ENCODE data around the gene TSPAN8. TPM values are rescaled to one million over a fixed set of nuclear protein-coding genes. Genes with fewer than 3 reads are reported as not detected.

TSPAN8 gene
- total and polyA plus RNA-seq, 9 of the 15 experiments (the other 6 are each of a cell fraction or from before 2014, with no cell fraction given), result 0.11 to 0.55 (median 0.25) TPM; not detected in 2

GRCh38 chr12:71157601-71158233, at the start of gene TSPAN8 (continued):
- TF ChIP-seq HBP1 (CRISPR knock-in tag; IDR thresholded peaks at IDR 0.05) (no peak), ATF1 (CRISPR knock-in tag; IDR thresholded peaks at IDR 0.05) (no peak), ATF1 (tag; IDR thresholded peaks at IDR 0.05) (no peak), MYC (IDR thresholded peaks at IDR 0.05; ENCODE audit: low read depth, low read length) (no peak), MYC (CRISPR knock-in tag; IDR thresholded peaks at IDR 0.05; ENCODE audit: borderline replicate concordance, low read depth) (no peak), MEF2D (tag; conservative IDR thresholded peaks at IDR 0.05; ENCODE audit: low read depth) (no peak), GTF2E2 (tag; IDR thresholded peaks at IDR 0.05) (no peak)
- TF ChIP-seq, protein P1, sequence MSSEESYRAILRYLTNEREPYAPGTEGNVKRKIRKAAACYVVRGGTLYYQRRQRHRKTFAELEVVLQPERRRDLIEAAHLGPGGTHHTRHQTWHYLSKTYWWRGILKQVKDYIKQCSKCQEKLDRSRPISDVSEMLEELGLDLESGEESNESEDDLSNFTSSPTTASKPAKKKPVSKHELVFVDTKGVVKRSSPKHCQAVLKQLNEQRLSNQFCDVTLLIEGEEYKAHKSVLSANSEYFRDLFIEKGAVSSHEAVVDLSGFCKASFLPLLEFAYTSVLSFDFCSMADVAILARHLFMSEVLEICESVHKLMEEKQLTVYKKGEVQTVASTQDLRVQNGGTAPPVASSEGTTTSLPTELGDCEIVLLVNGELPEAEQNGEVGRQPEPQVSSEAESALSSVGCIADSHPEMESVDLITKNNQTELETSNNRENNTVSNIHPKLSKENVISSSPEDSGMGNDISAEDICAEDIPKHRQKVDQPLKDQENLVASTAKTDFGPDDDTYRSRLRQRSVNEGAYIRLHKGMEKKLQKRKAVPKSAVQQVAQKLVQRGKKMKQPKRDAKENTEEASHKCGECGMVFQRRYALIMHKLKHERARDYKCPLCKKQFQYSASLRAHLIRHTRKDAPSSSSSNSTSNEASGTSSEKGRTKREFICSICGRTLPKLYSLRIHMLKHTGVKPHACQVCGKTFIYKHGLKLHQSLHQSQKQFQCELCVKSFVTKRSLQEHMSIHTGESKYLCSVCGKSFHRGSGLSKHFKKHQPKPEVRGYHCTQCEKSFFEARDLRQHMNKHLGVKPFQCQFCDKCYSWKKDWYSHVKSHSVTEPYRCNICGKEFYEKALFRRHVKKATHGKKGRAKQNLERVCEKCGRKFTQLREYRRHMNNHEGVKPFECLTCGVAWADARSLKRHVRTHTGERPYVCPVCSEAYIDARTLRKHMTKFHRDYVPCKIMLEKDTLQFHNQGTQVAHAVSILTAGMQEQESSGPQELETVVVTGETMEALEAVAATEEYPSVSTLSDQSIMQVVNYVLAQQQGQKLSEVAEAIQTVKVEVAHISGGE (CRISPR knock-in tag; IDR thresholded peaks at IDR 0.05), result no peak
- TF ChIP-seq, protein P2, sequence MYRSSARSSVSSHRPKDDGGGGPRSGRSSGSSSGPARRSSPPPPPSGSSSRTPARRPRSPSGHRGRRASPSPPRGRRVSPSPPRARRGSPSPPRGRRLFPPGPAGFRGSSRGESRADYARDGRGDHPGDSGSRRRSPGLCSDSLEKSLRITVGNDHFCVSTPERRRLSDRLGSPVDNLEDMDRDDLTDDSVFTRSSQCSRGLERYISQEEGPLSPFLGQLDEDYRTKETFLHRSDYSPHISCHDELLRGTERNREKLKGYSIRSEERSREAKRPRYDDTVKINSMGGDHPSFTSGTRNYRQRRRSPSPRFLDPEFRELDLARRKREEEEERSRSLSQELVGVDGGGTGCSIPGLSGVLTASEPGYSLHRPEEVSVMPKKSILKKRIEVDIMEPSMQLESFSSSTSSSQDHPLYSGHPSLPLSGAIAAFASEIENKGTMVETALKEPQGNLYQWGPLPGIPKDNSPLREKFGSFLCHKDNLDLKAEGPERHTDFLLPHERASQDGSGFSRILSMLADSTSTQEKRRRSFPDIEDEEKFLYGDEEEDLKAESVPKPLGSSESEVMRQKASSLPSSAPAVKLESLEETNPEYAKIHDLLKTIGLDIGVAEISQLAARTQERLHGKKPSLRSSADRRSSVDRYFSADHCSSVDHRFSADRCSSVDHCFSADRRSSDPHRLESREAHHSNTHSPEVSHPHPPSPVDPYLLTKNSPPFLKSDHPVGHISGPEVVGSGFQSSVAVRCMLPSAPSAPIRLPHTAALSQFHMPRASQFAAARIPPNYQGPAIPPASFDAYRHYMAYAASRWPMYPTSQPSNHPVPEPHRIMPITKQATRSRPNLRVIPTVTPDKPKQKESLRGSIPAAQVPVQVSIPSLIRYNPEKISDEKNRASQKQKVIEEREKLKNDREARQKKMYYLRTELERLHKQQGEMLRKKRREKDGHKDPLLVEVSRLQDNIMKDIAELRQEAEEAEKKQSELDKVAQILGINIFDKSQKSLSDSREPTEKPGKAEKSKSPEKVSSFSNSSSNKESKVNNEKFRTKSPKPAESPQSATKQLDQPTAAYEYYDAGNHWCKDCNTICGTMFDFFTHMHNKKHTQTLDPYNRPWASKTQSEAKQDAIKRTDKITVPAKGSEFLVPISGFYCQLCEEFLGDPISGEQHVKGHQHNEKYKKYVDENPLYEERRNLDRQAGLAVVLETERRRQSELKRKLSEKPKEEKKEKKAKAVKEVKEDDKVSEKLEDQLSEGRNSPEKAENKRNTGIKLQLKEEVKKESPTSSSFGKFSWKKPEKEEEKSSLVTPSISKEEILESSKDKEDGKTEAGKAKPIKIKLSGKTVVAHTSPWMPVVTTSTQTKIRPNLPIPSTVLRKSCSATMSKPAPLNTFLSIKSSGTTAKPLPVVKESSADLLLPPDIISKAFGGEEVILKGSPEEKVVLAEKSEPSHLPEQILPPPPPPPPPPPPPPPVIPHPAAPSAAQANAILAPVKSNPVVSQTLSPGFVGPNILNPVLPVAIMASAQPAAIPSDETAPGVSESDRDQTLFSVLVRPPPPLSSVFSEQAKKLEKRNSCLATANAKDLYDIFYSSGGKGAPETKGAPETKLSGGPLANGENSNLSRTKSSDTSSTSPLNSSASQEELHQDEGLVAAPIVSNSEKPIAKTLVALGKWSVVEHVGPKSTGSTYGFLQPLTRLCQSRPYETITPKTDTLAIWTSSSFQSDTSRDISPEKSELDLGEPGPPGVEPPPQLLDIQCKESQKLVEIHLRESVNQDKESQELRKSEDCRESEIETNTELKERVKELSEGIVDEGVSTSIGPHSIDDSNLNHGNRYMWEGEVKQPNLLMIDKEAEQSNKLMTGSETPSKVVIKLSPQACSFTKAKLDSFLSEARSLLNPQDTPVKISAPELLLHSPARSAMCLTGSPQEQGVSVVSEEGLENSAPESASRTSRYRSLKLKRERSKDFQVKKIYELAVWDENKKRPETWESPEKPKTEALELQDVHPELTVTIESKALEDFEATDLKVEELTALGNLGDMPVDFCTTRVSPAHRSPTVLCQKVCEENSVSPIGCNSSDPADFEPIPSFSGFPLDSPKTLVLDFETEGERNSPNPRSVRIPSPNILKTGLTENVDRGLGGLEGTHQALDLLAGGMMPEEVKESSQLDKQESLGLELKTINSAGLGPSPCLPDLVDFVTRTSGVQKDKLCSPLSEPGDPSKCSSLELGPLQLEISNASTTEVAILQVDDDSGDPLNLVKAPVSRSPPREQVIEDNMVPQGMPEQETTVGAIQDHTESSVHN (IDR thresholded peaks at IDR 0.05; ENCODE audit: borderline replicate concordance in 1 of 2, low read depth in 1 of 2), result no peak
- TF ChIP-seq, protein P3, sequence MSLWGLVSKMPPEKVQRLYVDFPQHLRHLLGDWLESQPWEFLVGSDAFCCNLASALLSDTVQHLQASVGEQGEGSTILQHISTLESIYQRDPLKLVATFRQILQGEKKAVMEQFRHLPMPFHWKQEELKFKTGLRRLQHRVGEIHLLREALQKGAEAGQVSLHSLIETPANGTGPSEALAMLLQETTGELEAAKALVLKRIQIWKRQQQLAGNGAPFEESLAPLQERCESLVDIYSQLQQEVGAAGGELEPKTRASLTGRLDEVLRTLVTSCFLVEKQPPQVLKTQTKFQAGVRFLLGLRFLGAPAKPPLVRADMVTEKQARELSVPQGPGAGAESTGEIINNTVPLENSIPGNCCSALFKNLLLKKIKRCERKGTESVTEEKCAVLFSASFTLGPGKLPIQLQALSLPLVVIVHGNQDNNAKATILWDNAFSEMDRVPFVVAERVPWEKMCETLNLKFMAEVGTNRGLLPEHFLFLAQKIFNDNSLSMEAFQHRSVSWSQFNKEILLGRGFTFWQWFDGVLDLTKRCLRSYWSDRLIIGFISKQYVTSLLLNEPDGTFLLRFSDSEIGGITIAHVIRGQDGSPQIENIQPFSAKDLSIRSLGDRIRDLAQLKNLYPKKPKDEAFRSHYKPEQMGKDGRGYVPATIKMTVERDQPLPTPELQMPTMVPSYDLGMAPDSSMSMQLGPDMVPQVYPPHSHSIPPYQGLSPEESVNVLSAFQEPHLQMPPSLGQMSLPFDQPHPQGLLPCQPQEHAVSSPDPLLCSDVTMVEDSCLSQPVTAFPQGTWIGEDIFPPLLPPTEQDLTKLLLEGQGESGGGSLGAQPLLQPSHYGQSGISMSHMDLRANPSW (CRISPR knock-in tag; IDR thresholded peaks at IDR 0.05), result no peak
